ENCODE results near the gene PPP4R3B.

The PPP4R3B gene

GRCh38 chr2:55620123-55620779 lies 2.8 kb upstream of the PPP4R3B start:
- no peaks in the 10 kb centered on the region for H3K9me3 ChIP-seq (ENCODE audit: control extremely low read depth in 1 of 5, control insufficient read depth in 4 of 5, insufficient read depth in 2 of 5, low read depth in 1 of 5, low read length in 4 of 5)
- ChIA-PET POLR2A (no interaction called here), CTCF (interaction anchor here (1.4 kb wide), 1 partner anchor 10 kb away, joined by 6 read pairs; no protein-coding TSS in a partner anchor)
- peak overlapping the region in 1 of 2 experiments; percentile 29 for H3K27ac ChIP-seq (ENCODE audit: insufficient read depth in 1 of 2, low read depth in 1 of 2, low read length in 2 of 2, poor library complexity in 1 of 2, severe bottlenecking in 2 of 2)
- H3K36me3 ChIP-seq (ENCODE audit: control insufficient read depth in 4 of 4, insufficient read depth in 4 of 4, low read length in 3 of 4): peaks cover 0 to 17% (median 12%) of the 10 kb centered on the region in 4 experiments
- peaks cover 11 to 37% (median 16%) of the 10 kb centered on the region in 4 experiments for H3K4me1 ChIP-seq (ENCODE audit: control extremely low read depth in 1 of 4, control insufficient read depth in 4 of 4, insufficient read depth in 4 of 4, low read length in 3 of 4)
- peak overlapping the region in 2 of 7 experiments; percentile 36 to 42 for H3K4me3 ChIP-seq (ENCODE audit: control insufficient read depth in 1 of 7, extremely low read depth in 1 of 7, insufficient read depth in 4 of 7, low read depth in 2 of 7, low read length in 6 of 7)
- no peaks in the 10 kb centered on the region for H3K27me3 ChIP-seq (replicated peaks in 2 of 5; ENCODE audit: control insufficient read depth in 4 of 5, insufficient read depth in 5 of 5, low read length in 4 of 5)
- WGBS (ENCODE audit: insufficient coverage): 54% methylated on average over 2 of the region's 3 CpGs
- peak; percentile 13 to 21 (median 18) for DNase-seq

- ChIA-PET POLR2A (no interaction called here), CTCF (interaction anchor here (0.9 kb wide), 1 partner anchor 13 kb away, joined by 3 read pairs; no protein-coding TSS in a partner anchor)
- Histone ChIP-seq H3K4me1 (ENCODE audit: control extremely low read depth in 1 of 4, control insufficient read depth in 4 of 4, insufficient read depth in 4 of 4, low read length in 3 of 4) (peaks cover 13 to 41% (median 19%) of the 10 kb centered on the region in 4 experiments), H3K27me3 (replicated peaks in 2 of 5; ENCODE audit: control insufficient read depth in 4 of 5, insufficient read depth in 5 of 5, low read length in 4 of 5) (no peaks in the 10 kb centered on the region), H3K4me3 (ENCODE audit: control insufficient read depth in 1 of 7, extremely low read depth in 1 of 7, insufficient read depth in 4 of 7, low read depth in 2 of 7, low read length in 6 of 7) (peak overlapping the region; percentile 78 to 100 (median 98)), H3K36me3 (ENCODE audit: control insufficient read depth in 4 of 4, insufficient read depth in 4 of 4, low read length in 3 of 4) (peaks cover 2 to 32% (median 18%) of the 10 kb centered on the region in 4 experiments), H3K9me3 (ENCODE audit: control extremely low read depth in 1 of 5, control insufficient read depth in 4 of 5, insufficient read depth in 2 of 5, low read depth in 1 of 5, low read length in 4 of 5) (no peaks in the 10 kb centered on the region), H3K27ac (ENCODE audit: insufficient read depth in 1 of 2, low read depth in 1 of 2, low read length in 2 of 2, poor library complexity in 1 of 2, severe bottlenecking in 2 of 2) (peak overlapping the region; percentile 96 to 97)
- DNase-seq: peak; percentile 44 to 65 (median 60)
- 0% methylated on average over 29 of the region's 32 CpGs for WGBS (ENCODE audit: insufficient coverage)
Measured at GRCh38 chr2:55618275-55619055, 1.0 kb upstream of the PPP4R3B start.

GRCh38 chr2:55618025-55618274 lies 528 bp upstream of the PPP4R3B start:
- Histone ChIP-seq H3K36me3 (ENCODE audit: control insufficient read depth in 4 of 4, insufficient read depth in 4 of 4, low read length in 3 of 4) (peaks cover 2 to 35% (median 20%) of the 10 kb centered on the region in 4 experiments), H3K27me3 (replicated peaks in 2 of 5; ENCODE audit: control insufficient read depth in 4 of 5, insufficient read depth in 5 of 5, low read length in 4 of 5) (no peaks in the 10 kb centered on the region), H3K4me1 (ENCODE audit: control extremely low read depth in 1 of 4, control insufficient read depth in 4 of 4, insufficient read depth in 4 of 4, low read length in 3 of 4) (peaks cover 13 to 41% (median 19%) of the 10 kb centered on the region in 4 experiments), H3K9me3 (ENCODE audit: control extremely low read depth in 1 of 5, control insufficient read depth in 4 of 5, insufficient read depth in 2 of 5, low read depth in 1 of 5, low read length in 4 of 5) (no peaks in the 10 kb centered on the region), H3K27ac (ENCODE audit: insufficient read depth in 1 of 2, low read depth in 1 of 2, low read length in 2 of 2, poor library complexity in 1 of 2, severe bottlenecking in 2 of 2) (peak overlapping the region; percentile 96 to 97), H3K4me3 (ENCODE audit: control insufficient read depth in 1 of 7, extremely low read depth in 1 of 7, insufficient read depth in 4 of 7, low read depth in 2 of 7, low read length in 6 of 7) (peak overlapping the region in 6 of 7 experiments; percentile 79 to 100 (median 98))
- WGBS (ENCODE audit: insufficient coverage): 0% methylated on average over 10 of the region's 10 CpGs
- DNase-seq: peak in 1 of 3 donors; percentile 46
- ChIA-PET CTCF (interaction anchor here (0.9 to 1.4 kb wide), 2 partner anchors 12 to 36 kb away, joined by 3 read pairs; no protein-coding TSS in a partner anchor), POLR2A (no interaction called here)

- ChIA-PET POLR2A (interaction anchor here (0.5 to 0.9 kb wide), 3 partner anchors 22 to 1830 kb away, joined by 3 to 5 read pairs (median 3); partner anchors contain the start of genes ASB3 and ERLEC1), CTCF (interaction anchor here (1.4 kb wide), 2 partner anchors 12 to 35 kb away, joined by 3 to 4 read pairs; no protein-coding TSS in a partner anchor)
- peak overlapping the region; percentile 95 to 99 for H3K27ac ChIP-seq (ENCODE audit: insufficient read depth in 1 of 2, low read depth in 1 of 2, low read length in 2 of 2, poor library complexity in 1 of 2, severe bottlenecking in 2 of 2)
- no peaks in the 10 kb centered on the region for H3K27me3 ChIP-seq (replicated peaks in 2 of 5; ENCODE audit: control insufficient read depth in 4 of 5, insufficient read depth in 5 of 5, low read length in 4 of 5)
- H3K9me3 ChIP-seq (ENCODE audit: control extremely low read depth in 1 of 5, control insufficient read depth in 4 of 5, insufficient read depth in 2 of 5, low read depth in 1 of 5, low read length in 4 of 5): no peaks in the 10 kb centered on the region
- H3K36me3 ChIP-seq (ENCODE audit: control insufficient read depth in 4 of 4, insufficient read depth in 4 of 4, low read length in 3 of 4): peaks cover 3 to 44% (median 27%) of the 10 kb centered on the region in 4 experiments
- peak; percentile 43 to 82 (median 79) for DNase-seq
- peak overlapping the region; percentile 88 to 99 (median 98) for H3K4me3 ChIP-seq (ENCODE audit: control insufficient read depth in 1 of 7, extremely low read depth in 1 of 7, insufficient read depth in 4 of 7, low read depth in 2 of 7, low read length in 6 of 7)
- peaks cover 13 to 41% (median 19%) of the 10 kb centered on the region in 4 experiments for H3K4me1 ChIP-seq (ENCODE audit: control extremely low read depth in 1 of 4, control insufficient read depth in 4 of 4, insufficient read depth in 4 of 4, low read length in 3 of 4)
- 0% methylated on average over 16 of the region's 24 CpGs for WGBS (ENCODE audit: insufficient coverage)
Measured at GRCh38 chr2:55616551-55617174, 759 bp downstream of the PPP4R3B start.

GRCh38 chr2:55611997-55612396 lies 5.4 kb downstream of the PPP4R3B start:
- Histone ChIP-seq H3K27ac (ENCODE audit: insufficient read depth in 1 of 2, low read depth in 1 of 2, low read length in 2 of 2, poor library complexity in 1 of 2, severe bottlenecking in 2 of 2) (no peak overlapping the region), H3K9me3 (ENCODE audit: control extremely low read depth in 1 of 5, control insufficient read depth in 4 of 5, insufficient read depth in 2 of 5, low read depth in 1 of 5, low read length in 4 of 5) (no peaks in the 10 kb centered on the region), H3K27me3 (replicated peaks in 2 of 5; ENCODE audit: control insufficient read depth in 4 of 5, insufficient read depth in 5 of 5, low read length in 4 of 5) (no peaks in the 10 kb centered on the region), H3K4me1 (ENCODE audit: control extremely low read depth in 1 of 4, control insufficient read depth in 4 of 4, insufficient read depth in 4 of 4, low read length in 3 of 4) (peaks cover 5 to 14% (median 8%) of the 10 kb centered on the region in 4 experiments), H3K4me3 (ENCODE audit: control insufficient read depth in 1 of 7, extremely low read depth in 1 of 7, insufficient read depth in 4 of 7, low read depth in 2 of 7, low read length in 6 of 7) (no peak overlapping the region), H3K36me3 (ENCODE audit: control insufficient read depth in 4 of 4, insufficient read depth in 4 of 4, low read length in 3 of 4) (peaks cover 7 to 40% (median 31%) of the 10 kb centered on the region in 4 experiments)
- CTCF ChIA-PET: interaction anchor here (1.0 kb wide), 2 partner anchors 17 to 28 kb away, joined by 3 read pairs; no protein-coding TSS in a partner anchor
- 100% methylated on average over 1 of the region's 1 CpG for WGBS (ENCODE audit: insufficient coverage)
- POLR2A ChIA-PET: no interaction called here
- no peak for DNase-seq

- no peaks in the 10 kb centered on the region for H3K27me3 ChIP-seq (replicated peaks in 2 of 5; ENCODE audit: control insufficient read depth in 4 of 5, insufficient read depth in 5 of 5, low read length in 4 of 5)
- H3K36me3 ChIP-seq (ENCODE audit: control insufficient read depth in 4 of 4, insufficient read depth in 4 of 4, low read length in 3 of 4): peaks cover 7 to 40% (median 33%) of the 10 kb centered on the region in 4 experiments
- no peak for DNase-seq
- 100% methylated on average over 1 of the region's 3 CpGs for WGBS (ENCODE audit: insufficient coverage)
- POLR2A ChIA-PET: no interaction called here
- H3K4me3 ChIP-seq (ENCODE audit: control insufficient read depth in 1 of 7, extremely low read depth in 1 of 7, insufficient read depth in 4 of 7, low read depth in 2 of 7, low read length in 6 of 7): no peak overlapping the region
- peaks cover 3 to 13% (median 8%) of the 10 kb centered on the region in 4 experiments for H3K4me1 ChIP-seq (ENCODE audit: control extremely low read depth in 1 of 4, control insufficient read depth in 4 of 4, insufficient read depth in 4 of 4, low read length in 3 of 4)
- CTCF ChIA-PET: interaction anchor here (1.0 kb wide), 1 partner anchor 27 kb away, joined by 3 read pairs; no protein-coding TSS in a partner anchor
- H3K27ac ChIP-seq (ENCODE audit: insufficient read depth in 1 of 2, low read depth in 1 of 2, low read length in 2 of 2, poor library complexity in 1 of 2, severe bottlenecking in 2 of 2): no peak overlapping the region
- no peaks in the 10 kb centered on the region for H3K9me3 ChIP-seq (ENCODE audit: control extremely low read depth in 1 of 5, control insufficient read depth in 4 of 5, insufficient read depth in 2 of 5, low read depth in 1 of 5, low read length in 4 of 5)
Measured at GRCh38 chr2:55610954-55611743, 6.3 kb downstream of the PPP4R3B start.

All from common myeloid progenitor, CD34-positive (primary cell).